Gastroesophageal sphincter (tissue), 3 donors: ENCODE measurements around the gene MAP6.

ENCODE experiments used
- CTCF ChIP-seq, 4 experiments: fragments of 200-600 bp in 2 of 4; fragments of 450-650 bp in 2 of 4; sonication (generic) in 1 of 4; IDR thresholded peaks; one replicate each; pipeline ENCODE4 v1.5.1; 2017 to 2019; ENCODE audit warnings: antibody characterized with exemption in 4 of 4, mild to moderate bottlenecking in 2 of 4, moderate library complexity in 2 of 4
- POLR2A ChIP-seq, 2 donors: fragments of 450-650 bp; IDR thresholded peaks; one replicate each; pipeline ENCODE4 v1.6.1; 2017; ENCODE audit warnings: antibody characterized with exemption in 2 of 2, mild to moderate bottlenecking in 2 of 2, moderate library complexity in 1 of 2

GRCh38 chr11:75579841-75580240 is 89.0 kb downstream of the MAP6 start:
- TF ChIP-seq POLR2A (IDR thresholded peaks at IDR 0.05): no peak
- TF ChIP-seq CTCF (IDR thresholded peaks at IDR 0.05): no peak
